Retinal pigment epithelial cell (primary cell): Measurements from ENCODE around the gene TPR.

Source experiments
- DNase-seq: peaks from one replicate; pipeline ENCODE4 v3.0.0-alpha.2; 2010; ENCODE audit warnings: low read depth
- H3K4me3 ChIP-seq: 2 replicates; pipeline ENCODE4 v1.5.1; 2011; ENCODE audit warnings: mild to moderate bottlenecking, low read length, control low read depth, moderate library complexity
- TF ChIP-seq, protein P1 (sequence below): conservative IDR thresholded peaks from 2 replicates; pipeline ENCODE4 v1.5.1; 2011; ENCODE audit warnings: low read depth, low read length, control low read depth, inconsistent platforms

TPR gene

GRCh38 chr1:186307445-186307844 lies 67.6 kb downstream of the TPR start:
- no peak for DNase-seq
- H3K4me3 ChIP-seq: no peak overlapping the region
- TF ChIP-seq, protein P1, sequence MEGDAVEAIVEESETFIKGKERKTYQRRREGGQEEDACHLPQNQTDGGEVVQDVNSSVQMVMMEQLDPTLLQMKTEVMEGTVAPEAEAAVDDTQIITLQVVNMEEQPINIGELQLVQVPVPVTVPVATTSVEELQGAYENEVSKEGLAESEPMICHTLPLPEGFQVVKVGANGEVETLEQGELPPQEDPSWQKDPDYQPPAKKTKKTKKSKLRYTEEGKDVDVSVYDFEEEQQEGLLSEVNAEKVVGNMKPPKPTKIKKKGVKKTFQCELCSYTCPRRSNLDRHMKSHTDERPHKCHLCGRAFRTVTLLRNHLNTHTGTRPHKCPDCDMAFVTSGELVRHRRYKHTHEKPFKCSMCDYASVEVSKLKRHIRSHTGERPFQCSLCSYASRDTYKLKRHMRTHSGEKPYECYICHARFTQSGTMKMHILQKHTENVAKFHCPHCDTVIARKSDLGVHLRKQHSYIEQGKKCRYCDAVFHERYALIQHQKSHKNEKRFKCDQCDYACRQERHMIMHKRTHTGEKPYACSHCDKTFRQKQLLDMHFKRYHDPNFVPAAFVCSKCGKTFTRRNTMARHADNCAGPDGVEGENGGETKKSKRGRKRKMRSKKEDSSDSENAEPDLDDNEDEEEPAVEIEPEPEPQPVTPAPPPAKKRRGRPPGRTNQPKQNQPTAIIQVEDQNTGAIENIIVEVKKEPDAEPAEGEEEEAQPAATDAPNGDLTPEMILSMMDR: no peak

DNA sequence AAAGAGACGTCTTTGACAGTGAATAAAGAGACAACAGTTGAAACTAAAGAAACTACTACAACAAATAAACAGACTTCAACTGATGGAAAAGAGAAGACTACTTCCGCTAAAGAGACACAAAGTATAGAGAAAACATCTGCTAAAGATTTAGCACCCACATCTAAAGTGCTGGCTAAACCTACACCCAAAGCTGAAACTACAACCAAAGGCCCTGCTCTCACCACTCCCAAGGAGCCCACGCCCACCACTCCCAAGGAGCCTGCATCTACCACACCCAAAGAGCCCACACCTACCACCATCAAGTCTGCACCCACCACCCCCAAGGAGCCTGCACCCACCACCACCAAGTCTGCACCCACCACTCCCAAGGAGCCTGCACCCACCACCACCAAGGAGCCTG lies 68.5 kb downstream of the TPR start:
- H3K4me3 ChIP-seq: no peak overlapping the region
- DNase-seq: no peak
- TF ChIP-seq, protein P1: no peak

- TF ChIP-seq, protein P1: peak; percentile 56
- DNase-seq: no peak
- H3K4me3 ChIP-seq: no peak overlapping the region
These were observed 69.8 kb downstream of the TPR start for GRCh38 chr1:186304982-186305949.

DNA sequence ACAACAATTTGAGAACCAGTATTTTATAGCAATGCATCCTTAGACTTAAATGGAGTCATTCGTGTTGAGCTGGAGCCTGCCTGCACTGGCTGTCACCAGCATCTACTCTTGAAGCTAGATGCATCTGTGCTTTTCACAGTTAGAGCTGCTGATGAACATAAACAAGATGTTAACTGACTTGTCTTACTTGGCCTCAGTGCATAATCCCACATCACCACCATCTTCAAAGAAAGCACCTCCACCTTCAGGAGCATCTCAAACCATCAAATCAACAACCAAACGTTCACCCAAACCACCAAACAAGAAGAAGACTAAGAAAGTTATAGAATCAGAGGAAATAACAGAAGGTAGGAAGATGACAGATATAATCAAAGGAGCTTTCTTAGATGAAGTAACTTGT lies 71.1 kb downstream of the TPR start:
- H3K4me3 ChIP-seq: no peak overlapping the region
- no peak for DNase-seq
- TF ChIP-seq, protein P1: no peak

- no peak overlapping the region for H3K4me3 ChIP-seq
- no peak for DNase-seq
- TF ChIP-seq, protein P1: no peak
These were observed 72.6 kb downstream of the TPR start for GRCh38 chr1:186302381-186302920.

DNA sequence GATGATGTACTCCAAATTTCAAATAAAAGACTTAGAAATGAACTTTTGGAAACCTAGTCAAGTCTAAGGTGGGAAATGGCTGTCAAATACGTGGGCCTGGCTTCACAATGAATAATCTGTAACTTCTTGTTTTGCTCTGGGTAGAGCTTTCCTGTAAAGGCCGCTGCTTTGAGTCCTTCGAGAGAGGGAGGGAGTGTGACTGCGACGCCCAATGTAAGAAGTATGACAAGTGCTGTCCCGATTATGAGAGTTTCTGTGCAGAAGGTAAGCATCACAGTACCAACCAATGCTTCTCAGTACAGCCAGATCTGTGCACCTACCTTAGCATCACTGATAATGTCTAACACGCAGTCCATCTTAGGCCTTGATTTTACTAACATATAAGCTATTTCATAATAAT lies 73.6 kb downstream of the TPR start:
- no peak overlapping the region for H3K4me3 ChIP-seq
- DNase-seq: no peak
- TF ChIP-seq, protein P1: no peak

DNA sequence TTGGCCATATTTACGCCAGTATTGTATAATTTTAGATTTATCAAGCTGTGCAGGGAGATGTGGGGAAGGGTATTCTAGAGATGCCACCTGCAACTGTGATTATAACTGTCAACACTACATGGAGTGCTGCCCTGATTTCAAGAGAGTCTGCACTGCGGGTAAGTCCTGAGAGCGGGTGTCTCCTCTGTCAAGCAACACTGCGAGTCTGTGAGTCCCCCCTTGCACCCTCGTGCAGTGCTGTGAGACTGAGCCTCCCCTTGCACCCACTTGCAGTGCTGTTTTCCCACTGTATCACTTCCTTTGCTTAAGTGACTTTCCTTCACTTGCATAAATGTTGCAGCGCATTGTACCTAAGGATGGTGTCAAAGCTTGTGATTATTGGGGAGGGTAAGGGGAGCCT lies 75.0 kb downstream of the TPR start:
- no peak overlapping the region for H3K4me3 ChIP-seq
- TF ChIP-seq, protein P1: no peak
- DNase-seq: no peak
